ENCODE data around the gene ZNF230.

ZNF230 gene

GRCh38 chr19:44002566-44003460, at the start of gene ZNF230:
Gene ZNF230, plus strand, starts transcription at chr19:44002957. Its CDS starts 4,122 bp downstream, at chr19:44007079.
- DNase-seq = peak; percentile 86

DNA sequence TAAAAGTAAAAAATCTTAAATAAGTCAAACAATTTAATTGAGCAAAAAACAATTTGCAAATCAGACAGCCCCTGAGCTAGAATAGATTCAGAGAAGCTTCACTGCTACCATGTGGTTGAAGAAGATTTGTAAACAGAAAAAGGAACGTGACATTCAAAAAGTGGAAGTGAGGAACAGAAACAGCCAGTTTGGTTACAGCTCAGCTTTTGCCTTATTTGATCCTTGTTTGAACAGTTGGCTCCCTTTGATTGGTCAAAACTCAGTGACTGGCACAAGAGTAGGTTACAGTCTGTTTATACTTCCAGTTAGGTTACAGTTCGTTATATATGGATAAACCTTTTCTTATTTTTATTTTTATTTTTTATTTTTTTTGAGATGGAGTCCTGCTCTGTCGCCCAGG, 45.9 kb upstream of the ZNF230 start:
- DNase-seq = no peak

DNA sequence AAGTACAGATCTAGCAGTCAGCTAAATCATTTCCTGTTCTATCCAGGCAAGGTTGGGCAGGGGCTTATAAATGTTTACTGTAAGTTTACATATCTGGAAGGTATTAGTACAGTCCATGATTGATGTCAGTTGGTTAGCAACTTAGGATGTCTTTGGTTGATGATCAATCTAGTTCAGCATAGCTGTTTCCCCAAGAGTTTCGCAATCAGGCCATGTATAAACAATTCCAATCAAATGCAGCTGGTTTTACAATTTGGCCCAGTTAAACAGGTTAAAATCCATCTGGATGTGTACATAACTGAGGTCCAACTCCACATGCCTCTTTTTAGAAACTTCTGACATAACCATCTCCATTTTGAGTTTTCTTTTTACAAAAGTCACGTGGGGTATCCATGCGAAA, 44.9 kb upstream of the ZNF230 start:
- DNase-seq = no peak

DNA sequence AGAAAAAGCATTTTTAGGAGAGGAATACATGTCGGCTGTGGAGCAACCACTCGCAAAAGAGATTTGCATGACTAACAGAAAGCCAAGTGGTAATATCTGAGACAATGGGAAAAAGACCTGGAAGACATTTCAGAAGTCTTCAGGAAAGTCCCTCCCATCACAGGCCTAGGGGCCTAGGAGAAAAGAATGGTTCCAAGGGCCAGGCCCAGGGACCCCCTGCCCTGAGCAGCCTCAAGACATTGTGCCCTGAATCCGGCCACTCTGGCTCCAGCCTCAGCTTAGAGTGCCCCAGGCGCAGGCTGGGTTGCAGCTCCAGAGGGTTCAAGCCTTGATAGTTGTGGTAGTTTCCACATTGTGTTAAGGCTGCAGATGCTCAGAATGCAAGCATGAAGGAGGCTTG, 42.3 kb upstream of the ZNF230 start:
- no peak for DNase-seq

DNA sequence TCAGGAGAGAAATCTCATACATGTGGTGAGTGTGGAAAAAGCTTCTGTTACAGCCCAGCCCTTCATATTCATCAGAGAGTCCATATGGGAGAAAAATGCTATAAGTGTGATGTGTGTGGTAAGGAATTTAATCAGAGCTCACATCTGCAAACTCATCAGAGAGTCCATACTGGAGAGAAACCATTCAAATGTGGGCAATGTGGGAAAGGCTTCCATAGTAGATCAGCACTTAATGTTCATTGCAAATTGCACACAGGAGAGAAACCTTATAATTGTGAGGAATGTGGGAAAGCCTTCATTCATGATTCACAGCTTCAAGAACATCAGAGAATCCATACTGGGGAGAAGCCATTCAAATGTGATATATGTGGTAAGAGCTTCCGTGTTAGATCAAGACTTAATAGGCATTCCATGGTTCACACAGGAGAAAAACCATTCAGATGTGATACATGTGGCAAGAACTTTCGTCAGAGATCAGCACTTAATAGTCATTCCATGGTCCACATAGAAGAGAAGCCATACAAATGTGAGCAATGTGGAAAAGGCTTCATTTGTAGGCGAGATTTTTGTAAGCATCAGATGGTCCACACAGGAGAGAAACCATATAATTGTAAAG, 36.6 kb upstream of the ZNF230 start:
- no peak for DNase-seq

DNA sequence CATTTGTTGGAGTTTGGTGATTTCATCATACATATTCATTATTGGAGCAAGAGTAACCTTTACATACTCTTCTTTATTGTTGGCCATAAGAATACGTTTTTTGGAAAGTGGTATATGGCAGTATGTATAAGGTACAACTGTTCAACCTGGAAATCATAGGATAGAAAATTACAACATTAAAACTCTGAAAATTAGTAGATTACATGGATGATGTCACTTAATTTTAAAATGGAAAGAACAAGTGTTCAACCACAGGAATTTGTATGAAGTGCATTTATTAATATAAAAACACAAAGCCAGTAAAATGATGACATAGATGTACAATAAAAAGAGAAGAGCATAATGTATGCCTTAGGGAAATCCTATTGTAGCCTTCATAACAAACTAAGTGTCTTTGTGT, 26.0 kb upstream of the ZNF230 start:
- DNase-seq = no peak

DNA sequence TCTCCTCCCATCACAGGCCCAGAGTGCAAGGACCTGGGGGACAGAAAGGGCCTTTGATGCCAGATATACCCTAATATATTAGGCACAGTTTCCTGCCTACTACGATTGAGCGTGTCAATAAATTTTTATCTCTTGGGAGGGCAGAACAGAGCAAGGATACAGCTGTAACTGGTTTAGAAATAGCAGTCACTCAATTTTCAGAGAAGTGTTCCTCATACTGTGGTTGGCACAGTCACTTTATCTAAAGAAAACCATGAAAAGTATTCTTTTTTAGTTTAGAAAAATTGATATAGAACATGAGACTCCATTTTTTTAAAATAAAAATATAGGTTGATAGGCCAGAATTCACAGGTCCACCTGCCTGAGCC, 19.2 kb upstream of the ZNF230 start:
- DNase-seq = no peak

DNA sequence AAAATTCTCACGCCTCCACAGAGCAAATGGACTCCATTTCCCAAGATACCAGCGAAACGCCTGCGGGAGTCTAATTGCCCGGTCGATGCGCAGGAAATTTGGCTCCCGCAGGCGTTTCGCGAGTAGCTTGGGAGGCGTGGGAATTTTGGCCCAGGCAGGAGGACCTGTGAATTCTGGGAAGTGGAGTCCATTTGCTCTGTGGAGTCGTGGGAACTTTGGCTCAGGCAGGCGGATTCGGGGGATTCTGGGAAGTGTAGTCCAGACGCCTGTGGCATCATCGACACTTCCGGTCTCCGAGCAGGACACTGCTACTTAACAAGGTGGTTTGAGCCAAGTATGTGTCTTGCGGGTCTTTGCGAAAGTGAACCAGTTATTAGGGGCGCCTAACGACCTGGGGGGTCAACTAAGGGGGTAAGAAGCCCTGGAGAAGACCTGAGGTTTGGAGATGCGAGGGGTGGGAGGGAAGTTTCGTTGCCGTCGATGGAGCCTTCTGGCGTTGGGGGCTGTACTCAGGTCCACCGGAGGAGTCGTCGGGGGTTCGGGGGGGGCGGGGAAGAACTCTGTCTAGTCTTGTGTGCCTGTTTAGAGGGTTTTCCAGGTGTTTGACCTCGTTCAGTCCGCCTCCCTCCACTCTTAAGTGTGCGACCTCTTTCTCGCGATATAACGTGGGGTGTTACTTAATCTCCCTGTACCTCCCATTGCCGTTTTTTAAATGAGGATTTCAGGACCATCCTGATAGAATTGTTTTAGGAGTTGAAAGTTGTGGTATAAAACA, 18.7 kb upstream of the ZNF230 start, which contains the start of gene ZNF155:
ZNF155 (plus strand) TSS at position 277 of the 775 bp plus-strand sequence. CDS start 4,356 bp downstream, outside the sequence.
- peak; percentile 88 for DNase-seq

GRCh38 chr19:43984687-43985000, 18.1 kb upstream of the ZNF230 start:
- peak; percentile 57 for DNase-seq

DNA sequence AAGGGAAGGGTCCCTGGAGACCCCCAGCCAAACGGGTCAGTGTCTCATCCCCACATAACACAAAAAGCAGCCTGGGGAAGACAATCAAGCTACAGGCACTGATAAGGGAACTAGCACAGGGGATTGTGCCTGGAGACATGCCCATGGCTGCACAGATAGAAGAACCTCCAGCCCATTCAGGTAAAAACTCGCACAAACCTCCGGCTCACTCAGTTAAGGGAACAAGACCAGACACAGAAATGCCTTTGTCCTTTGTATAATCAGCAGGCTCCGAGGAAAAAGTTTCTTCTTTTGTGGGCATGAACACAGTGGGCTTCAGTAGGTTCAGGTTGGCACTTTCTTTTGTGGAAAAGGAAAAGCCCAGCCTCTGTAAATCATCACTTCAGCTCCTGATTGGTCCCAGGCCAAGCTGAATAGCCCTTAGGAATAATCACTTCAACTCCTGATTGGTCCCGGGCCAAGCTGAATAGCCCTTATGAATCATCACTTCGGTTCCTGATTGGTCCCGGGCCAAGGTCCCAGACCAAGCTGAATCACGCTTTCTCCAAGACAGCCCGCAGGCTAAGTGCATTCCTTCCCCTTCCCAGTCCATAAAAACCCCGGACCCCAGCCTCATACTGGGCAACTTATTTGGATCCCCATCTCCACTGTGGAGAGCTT, 5.0 kb upstream of the ZNF230 start:
- DNase-seq = no peak

- DNase-seq = no peak
These were observed 568 bp upstream of the ZNF230 start for GRCh38 chr19:44002212-44002565.

GRCh38 chr19:44003461-44004009, 778 bp downstream of the ZNF230 start:
- DNase-seq = peak; percentile 58

DNA sequence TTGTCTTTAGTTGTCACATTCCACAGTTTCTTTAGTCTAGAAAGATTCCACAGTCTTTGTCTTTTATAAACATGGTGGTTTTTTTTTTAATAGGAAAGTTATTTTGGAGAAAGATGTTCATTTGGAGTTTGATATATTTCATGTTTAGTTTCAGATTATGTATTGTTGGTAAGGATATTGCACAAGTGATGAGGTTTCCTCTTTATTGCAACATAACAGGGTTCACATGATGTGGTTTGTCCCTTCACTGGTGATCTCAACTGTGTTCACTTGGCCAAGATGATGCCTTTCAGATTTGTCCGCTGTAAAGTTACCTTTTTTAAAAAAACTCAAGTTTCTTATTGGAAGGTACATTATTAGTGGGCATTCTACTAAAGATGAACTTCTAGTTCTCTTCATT, 3.2 kb downstream of the ZNF230 start:
- DNase-seq = no peak

- DNase-seq = no peak
These were observed 4.7 kb downstream of the ZNF230 start for GRCh38 chr19:44007473-44007872.

- no peak for DNase-seq
These were observed 7.7 kb downstream of the ZNF230 start for GRCh38 chr19:44010468-44010867.

DNA sequence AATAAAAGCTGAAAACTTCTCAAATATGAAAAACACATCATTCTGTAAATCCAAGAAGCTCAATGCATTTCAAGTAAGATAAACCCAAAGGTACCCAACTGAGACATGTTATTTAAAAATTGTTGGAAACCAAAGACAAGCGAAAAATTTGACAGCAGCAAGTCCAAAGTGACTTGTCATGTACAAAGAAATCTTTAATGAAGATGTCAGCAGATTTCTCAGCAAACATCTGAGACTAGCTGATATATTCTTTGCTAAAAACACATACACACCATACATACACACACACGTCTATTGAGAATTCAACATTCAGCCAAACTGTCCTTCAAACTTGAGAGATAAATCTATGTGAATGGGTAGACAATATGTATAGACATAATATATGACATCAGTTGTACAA, 16.7 kb downstream of the ZNF230 start:
- no peak for DNase-seq

DNA sequence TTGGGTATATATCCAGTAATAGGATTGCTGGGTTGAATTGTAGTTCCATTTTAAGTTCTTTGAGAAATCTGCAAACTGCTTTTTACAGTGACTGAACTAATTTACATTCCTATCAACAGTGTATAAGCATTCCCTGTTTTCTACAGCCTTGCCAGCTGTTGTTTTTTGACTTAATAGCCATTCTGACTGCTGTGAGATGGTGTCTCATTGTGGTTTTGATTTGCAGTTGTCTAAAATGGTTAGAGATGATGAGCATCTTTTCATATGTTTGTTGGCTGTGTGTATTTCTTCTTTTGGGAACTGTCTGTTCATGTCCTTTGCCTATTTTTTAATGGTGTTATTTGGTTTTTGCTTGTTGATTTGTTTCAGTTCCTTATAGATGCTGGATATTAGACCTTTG, 18.5 kb downstream of the ZNF230 start:
- DNase-seq = no peak

DNA sequence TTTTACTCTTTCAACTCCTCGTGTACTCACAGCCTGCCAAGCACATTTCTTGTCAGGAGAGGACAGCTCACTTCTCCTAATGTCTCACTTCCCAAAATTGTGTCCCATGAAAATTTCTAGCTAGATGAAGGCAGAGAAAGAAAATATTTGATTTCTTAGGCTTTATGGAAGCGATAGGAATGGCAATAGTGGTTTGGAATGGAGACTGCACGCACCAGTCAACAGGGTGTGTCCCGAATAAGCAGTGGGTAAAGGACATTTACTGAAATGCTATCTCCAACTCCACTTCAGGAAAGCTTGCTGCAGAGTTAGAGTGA, 22.1 kb downstream of the ZNF230 start:
- no peak for DNase-seq

DNA sequence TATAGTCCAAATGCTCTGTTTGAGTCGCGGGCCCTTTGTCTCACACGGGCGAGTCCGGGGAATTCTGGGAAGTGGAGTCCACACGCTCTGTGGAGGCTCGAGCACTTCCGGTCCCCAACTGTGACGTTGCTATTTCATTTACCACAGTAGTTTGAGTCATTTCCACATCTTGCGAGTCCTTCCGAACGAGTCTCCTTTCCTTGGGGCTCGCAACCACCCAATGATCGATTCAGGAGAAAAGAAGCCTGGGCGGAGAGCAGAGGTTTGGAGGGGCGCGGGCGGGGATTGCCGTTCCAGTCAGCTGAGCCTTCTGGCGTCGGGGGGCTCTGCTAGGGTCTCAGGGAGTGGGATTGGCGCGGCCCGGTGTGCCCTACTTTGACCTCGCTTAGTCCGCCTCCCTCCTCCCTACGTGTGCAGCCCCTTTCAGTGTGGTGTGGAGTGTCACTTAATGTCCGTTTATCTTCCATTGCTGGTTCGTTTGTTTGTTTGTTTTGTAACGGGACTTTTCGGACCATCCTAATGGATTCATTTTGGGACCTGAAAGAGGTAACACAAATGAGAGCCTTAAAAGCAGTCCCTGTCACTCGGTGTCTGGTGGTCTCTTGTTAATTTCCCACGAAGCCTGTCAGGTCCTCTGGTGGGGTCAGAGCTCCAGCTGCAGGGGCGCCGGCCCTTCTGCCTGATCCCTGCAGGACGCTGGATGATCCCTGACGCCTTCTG, 22.6 kb downstream of the ZNF230 start, which contains the start of gene ZNF222:
ZNF222 (plus strand) TSS at position 163 of the 720 bp plus-strand sequence; CDS start at position 221, 58 bp downstream.
- DNase-seq = peak; percentile 86

GRCh38 chr19:44026622-44027021, 23.9 kb downstream of the ZNF230 start:
- DNase-seq = no peak

- DNase-seq = no peak
These were observed 29.3 kb downstream of the ZNF230 start for GRCh38 chr19:44032001-44032610.

- DNase-seq = no peak
These were observed 39.4 kb downstream of the ZNF230 start for GRCh38 chr19:44042147-44042546.
